NCI-H2196 treated with DMSO at 0.1 percent for 48 hours (cell line): ENCODE measurements around the gene AEN.

ENCODE experiments used
- DNase-seq: peaks from one replicate; lab custom pipeline; 2025; ENCODE audit not compliant: unreplicated experiment; lab: John Stamatoyannopoulos, UW

The AEN gene

GRCh38 chr15:88613074-88613944, 7.8 kb upstream of the AEN start:
- no peak for DNase-seq

GRCh38 chr15:88615303-88616107, 5.6 kb upstream of the AEN start:
- DNase-seq: no peak

- DNase-seq: no peak
Observed at GRCh38 chr15:88616240-88616639, 4.9 kb upstream of the AEN start.

GRCh38 chr15:88617031-88617722, 4.0 kb upstream of the AEN start:
- no peak for DNase-seq

- no peak for DNase-seq
Observed at GRCh38 chr15:88617790-88618189, 3.4 kb upstream of the AEN start.

- DNase-seq: no peak
Observed at GRCh38 chr15:88618686-88619085, 2.5 kb upstream of the AEN start.

- no peak for DNase-seq
Observed at GRCh38 chr15:88619796-88620195, 1.3 kb upstream of the AEN start.

GRCh38 chr15:88621789-88622604, 857 bp downstream of the AEN start:
- no peak for DNase-seq

- DNase-seq: no peak
Observed at GRCh38 chr15:88622605-88622975, 1.4 kb downstream of the AEN start.

- no peak for DNase-seq
Observed at GRCh38 chr15:88623061-88623460, 1.9 kb downstream of the AEN start.

- no peak for DNase-seq
Observed at GRCh38 chr15:88623632-88624031, 2.5 kb downstream of the AEN start.

- no peak for DNase-seq
Observed at GRCh38 chr15:88624156-88624970, 3.2 kb downstream of the AEN start.

GRCh38 chr15:88624971-88625490, 3.9 kb downstream of the AEN start:
- DNase-seq: no peak

- no peak for DNase-seq
Observed at GRCh38 chr15:88625943-88626741, 5.0 kb downstream of the AEN start.

GRCh38 chr15:88627463-88627862, 6.3 kb downstream of the AEN start:
- DNase-seq: no peak

- DNase-seq: no peak
Observed at GRCh38 chr15:88628018-88628654, 7.0 kb downstream of the AEN start.

GRCh38 chr15:88629071-88629470, 7.9 kb downstream of the AEN start:
- no peak for DNase-seq

- DNase-seq: no peak
Observed at GRCh38 chr15:88630141-88630721, 9.1 kb downstream of the AEN start.
